VCaP (cell line): ENCODE data around the gene HOXB7.

ENCODE experiments used
- H3K27ac ChIP-seq: fragments of 450-650 bp; 2 replicates; pipeline ENCODE4 v1.5.1; 2017
- TF ChIP-seq, protein P1 (sequence below): fragments of 450-650 bp; conservative IDR thresholded peaks from 2 replicates; pipeline ENCODE4 v1.5.1; 2017; ENCODE audit warnings: mild to moderate bottlenecking, moderate library complexity

The HOXB7 gene

DNA sequence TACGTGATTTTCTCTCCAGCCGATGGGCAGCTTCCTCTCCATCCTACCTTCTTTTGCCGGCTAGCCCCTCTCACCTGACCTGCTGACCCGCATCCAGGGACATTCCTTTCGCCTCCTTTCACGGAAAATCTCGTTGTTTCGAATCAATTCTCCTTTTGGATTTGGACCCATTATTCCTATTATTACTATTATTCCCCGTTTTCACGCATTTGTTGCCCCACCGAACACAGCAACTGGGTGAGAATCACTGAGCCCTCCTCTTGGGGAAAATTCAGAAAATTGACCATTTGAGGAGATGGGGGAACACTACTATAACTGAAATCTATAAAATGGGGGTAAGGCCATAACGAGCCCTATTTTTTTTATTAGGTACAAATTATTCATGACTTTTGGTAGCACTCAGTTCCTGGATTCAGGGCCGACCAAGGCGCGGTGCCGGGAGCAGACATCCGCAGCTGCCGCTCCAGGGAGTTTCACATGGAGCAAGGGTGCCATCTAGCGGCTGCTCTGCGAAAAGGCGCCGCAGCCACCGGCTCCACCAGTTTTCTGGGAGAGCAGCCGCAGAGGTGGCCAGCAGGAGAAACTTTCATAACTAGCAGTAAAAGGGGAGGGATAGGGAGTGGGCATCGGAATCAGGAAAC, 7.6 kb upstream of the HOXB7 start:
- TF ChIP-seq, protein P1, sequence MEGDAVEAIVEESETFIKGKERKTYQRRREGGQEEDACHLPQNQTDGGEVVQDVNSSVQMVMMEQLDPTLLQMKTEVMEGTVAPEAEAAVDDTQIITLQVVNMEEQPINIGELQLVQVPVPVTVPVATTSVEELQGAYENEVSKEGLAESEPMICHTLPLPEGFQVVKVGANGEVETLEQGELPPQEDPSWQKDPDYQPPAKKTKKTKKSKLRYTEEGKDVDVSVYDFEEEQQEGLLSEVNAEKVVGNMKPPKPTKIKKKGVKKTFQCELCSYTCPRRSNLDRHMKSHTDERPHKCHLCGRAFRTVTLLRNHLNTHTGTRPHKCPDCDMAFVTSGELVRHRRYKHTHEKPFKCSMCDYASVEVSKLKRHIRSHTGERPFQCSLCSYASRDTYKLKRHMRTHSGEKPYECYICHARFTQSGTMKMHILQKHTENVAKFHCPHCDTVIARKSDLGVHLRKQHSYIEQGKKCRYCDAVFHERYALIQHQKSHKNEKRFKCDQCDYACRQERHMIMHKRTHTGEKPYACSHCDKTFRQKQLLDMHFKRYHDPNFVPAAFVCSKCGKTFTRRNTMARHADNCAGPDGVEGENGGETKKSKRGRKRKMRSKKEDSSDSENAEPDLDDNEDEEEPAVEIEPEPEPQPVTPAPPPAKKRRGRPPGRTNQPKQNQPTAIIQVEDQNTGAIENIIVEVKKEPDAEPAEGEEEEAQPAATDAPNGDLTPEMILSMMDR = peak; percentile 98
- H3K27ac ChIP-seq = no peak overlapping the region

DNA sequence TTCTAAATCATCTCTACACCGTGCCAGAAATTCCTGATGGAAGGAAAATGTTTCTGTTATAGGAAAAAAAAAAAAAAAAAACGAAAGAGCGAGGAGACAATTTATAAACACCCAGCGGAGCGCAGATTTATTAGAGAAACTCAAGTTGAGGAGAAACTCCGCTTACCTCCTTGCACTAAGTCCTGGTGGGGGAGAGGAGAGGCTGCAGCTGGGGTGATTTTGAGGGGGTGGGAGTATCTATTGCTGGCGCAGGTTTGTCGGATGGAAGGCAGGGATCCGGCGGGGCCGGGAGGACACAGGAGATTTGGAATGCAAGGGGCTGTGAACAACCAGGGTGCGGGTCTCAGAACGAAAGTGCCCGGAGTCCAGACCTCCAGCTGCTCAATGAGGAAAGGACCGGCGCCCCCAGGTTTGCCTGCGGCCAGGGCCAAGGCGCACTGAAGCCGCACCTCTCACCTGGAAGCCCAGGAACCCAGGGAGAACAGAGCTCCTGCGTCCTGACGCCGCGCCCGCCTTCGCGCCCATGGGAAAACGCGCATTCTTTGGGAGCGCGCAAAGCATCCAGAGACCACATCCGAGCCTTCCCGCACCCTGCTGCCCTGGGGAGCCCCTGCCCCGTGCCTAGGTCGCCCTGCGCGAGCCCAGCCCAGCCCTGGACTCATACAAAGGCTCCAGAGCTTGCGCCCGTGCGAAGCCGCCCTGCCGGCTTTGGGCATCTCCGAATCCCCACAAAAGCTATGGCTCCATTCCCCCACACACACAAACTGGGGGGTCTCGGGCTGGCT, 6.8 kb upstream of the HOXB7 start:
- no peak overlapping the region for H3K27ac ChIP-seq
- TF ChIP-seq, protein P1 = no peak

DNA sequence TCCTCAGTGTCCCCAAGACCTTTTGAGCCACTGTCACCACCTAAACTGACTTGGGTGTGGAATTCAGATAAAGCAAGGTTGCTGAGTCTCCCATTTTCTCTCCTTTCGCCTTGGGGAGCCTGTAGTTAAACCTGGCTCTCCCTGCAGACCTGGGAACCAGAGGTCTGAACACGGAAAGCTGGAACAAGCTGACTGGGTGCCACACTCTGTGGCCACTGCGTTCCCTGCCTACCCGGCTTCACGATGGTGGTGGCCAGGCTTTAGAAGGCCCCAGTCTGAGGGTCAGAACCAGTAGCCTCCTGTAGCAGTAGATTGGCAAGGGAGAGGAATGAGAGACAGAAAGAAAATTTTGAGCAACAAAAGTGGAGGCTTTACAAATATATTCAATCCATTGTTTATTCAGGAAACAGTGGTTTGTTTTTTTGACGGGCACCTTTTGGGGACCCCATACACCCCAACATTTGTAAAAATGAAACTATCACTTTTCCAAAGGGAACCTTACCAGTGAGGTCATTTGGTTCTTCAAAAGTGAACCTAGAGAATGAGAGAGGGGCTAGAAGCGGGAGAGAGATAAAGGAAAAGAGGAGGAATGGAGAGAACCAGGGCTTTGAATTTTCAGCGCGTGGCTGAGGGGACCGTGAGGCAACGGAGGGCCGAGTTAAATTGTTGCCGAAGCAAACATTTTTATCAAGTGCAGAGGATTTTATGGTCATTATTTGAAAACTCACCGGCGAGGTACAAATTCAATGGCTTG, 6.1 kb upstream of the HOXB7 start:
- TF ChIP-seq, protein P1 = no peak
- H3K27ac ChIP-seq = no peak overlapping the region

DNA sequence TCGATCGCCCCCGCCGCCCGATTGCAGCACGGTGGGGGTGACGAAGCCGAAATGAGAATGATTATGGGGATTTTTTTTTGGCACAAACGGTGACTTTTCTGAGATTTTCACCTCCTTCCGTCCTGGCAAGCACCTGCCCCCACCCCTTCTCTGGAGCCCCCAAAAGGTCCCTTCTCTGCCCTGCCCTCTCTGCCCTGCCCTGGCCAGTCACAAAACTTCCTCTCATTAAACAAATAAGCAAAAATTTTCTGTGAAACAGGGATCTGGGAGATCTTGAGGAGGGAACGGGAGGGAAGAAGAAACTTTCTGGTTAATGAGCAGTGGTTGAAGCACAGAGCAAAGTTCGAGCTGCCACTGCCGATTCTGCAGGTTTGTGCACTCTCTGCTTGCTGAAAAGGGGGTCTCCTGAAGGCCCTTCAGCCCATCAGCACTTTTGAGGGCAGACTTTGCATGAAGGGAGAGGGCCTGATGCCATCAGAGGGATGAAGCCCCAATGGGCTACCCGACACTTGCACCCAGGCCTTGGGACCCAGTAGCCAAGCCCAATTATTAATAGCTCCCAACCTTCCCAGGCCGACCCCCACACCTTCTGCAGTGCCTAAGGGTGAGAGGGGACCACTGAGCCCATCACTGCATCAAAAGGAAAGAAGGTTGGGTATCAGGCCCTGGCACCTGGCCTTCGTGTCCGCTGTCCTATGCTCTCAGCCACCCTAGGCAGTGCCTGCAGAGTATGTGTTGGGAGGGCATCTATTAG, 5.3 kb upstream of the HOXB7 start:
- H3K27ac ChIP-seq = no peak overlapping the region
- TF ChIP-seq, protein P1 = no peak

GRCh38 chr17:48615047-48615962, 4.5 kb upstream of the HOXB7 start, which contains the start of gene HOXB8:
HOXB8 (minus strand) TSS chr17:48615292; CDS start chr17:48614704, 588 bp downstream.
- no peak within 1 kb of the TSS for H3K27ac ChIP-seq

More at GRCh38 chr17:48615047-48615962, 4.5 kb upstream of the HOXB7 start, which contains the start of gene HOXB8:
- TF ChIP-seq, protein P1 = no peak
